GM18858 (cell line): ENCODE data around the gene MAML3.
A peak's percentile ranks its signal among the peaks of the same experiment; 100 is the strongest.

ENCODE experiments used
- ATAC-seq: cut with Tn5 transposase; IDR thresholded peaks from one replicate; pipeline ENCODE4 v1.9.1; 2021; ENCODE audit not compliant: unreplicated experiment

MAML3 gene

DNA sequence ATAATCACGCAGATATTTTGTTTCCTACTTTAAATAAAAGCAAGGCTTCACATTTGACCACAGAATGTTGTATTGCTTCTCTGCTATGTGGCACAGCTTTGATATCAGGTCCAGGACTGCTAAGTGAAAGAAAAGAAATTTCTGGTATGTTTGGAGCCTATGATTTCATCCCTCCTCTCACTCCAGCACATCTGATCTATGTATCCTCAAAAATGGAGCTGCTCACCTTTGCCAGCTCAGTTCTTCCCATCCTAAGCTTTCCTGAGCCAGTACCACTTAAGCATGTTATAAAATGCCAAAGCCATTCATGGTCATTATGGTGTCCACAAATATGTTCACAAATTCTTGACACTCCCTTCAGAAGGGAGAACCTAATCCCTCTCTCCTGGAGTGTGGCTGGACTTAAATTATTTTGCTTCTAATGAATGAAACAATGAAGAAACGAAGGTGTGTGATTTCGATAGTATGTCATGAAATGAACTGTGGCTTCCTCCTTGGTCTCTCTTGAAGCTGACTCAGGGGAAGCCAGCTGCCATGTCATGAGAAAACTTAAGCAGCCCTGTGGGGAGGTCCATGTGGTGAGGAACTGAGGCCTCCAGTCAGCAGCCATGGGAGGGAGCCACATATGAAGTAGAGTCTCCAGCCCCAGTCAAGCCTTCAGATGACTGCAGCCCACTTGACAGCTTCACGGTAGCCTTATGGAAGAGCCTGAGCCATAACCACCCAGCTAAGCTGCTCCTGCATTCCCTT, 280.7 kb downstream of the MAML3 start:
- ATAC-seq: no peak

DNA sequence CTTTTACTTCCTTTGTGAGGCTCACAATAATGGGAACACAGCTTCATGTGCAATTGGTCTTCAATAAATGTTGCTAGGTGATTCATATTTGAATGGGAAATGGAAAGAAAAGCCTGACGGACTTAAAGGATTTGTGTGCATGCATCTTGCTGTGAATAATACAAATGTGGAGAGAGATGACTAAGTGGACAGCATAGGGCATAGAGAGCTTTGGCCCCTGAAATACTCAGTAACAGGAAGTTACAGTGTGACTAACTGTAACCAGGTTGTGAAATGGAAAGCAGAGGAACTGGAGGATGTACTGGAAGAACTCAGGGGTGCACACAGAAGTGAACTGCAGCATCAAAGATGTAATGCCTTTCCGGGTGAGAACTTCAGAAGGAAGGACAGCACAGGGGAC, 281.7 kb downstream of the MAML3 start:
- no peak for ATAC-seq

DNA sequence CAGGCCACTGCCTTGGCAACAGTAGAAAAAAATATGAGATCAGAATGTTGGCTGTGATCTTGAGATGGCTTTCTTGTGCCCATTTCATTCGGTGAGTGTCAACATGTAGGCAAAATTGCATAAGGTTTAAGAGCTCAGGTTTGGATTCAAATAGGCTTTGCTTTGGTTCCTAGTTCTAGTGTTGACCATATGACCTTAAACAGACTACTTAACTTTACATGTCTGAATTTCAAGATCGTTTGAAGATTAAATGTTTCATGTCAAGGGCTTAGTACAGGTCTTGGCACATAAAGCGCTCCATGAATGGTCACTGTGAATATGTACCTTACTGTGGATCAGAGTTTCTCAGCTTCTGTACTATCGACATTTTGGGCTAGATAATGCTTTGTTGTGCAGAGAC, 284.2 kb downstream of the MAML3 start:
- ATAC-seq: no peak

DNA sequence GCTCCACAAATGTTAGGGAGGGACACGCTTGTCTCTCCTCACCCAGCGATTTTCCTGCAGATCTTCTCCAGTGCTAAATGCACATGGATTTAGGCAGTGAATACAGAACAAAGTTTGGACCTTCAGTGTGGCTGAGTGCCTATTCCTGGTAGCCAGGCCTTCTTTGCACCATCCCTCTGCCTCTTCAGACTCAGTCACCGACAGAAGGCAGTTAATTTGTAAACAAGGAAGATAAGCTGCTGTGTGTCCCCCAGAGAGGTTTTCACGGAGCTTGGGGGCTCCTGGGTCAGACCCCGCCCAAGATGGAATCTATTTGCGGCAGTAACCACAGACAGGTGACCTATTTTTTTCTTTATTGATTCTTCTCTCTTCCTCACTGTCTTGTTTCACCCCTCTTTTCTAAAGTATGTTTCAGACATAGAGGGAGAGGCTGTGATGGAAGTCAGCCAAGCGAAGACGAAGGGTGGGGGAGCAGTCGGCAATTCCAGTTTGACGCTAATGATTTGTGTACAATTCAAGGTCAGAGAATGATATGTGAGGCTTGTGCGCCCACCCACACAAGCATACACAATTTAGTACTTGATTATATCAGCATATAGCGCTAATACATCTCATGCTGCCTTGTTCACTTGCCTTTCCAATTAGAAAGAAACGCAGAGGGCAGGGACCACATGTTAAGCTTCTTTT, 287.6 kb downstream of the MAML3 start:
- ATAC-seq: no peak

GRCh38 chr4:139865537-139865936, 288.4 kb downstream of the MAML3 start:
- no peak for ATAC-seq

DNA sequence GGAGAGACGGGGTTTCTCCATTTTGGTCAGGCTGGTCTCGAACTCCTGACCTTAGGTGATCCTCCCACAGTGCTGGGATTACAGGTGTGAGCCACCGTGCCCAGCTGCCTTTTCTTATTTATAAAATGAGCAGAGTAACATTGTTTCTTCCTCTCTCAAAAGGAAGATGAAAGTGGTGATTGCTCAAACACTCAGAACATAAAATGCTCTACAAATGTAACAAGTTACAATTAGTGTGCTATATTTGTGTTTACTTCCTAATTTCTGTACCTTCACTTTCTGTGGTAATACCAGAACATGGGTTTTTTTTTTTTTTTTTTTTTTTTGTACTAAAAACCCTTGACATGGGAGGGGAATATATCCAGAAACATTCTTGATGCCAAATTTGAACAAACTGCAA, 290.5 kb downstream of the MAML3 start:
- ATAC-seq: no peak

DNA sequence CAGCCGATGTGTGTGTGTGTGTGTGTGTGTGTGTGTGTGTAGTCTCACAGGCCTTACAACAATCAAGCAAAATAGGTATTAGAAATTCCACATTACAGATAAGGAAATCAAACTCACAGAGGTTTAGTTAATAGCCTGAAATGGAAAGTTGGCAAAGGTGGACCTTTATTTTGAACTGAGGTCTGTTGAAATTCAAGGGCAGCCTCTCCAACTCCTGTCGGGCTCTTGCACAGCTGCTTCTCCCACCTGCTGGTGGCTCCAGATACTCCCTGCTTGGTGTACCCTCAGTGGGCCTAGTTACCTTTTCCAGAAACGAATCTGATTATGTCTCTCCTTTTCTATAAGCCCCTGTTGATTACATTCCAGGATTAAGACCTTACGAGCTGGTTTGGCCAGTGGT, 292.5 kb downstream of the MAML3 start:
- ATAC-seq: no peak

- ATAC-seq: no peak
Measured at GRCh38 chr4:139860435-139861024, 293.5 kb downstream of the MAML3 start.

DNA sequence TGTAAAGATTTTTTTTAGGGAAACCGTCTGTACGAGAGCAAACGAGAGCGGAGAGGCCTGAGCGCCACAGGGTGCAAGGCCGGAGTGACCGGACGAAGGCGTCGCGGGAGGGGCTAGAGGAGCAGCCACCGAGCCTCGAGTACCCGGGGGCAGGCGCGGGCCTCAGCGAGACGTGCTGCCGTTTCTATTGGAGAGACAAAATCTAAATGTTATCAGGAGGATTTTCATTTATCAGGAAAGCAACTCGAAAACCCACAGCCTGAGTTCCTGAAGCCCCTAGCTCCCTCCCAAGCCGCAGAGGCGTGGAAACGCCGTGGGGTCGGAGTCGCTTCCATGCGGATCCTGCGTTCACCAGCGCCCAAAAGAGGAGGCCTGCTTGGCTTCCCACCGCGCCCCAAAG, 294.1 kb downstream of the MAML3 start:
- ATAC-seq: no peak

- ATAC-seq: peak; percentile 99
Measured at GRCh38 chr4:139858436-139859205, 295.4 kb downstream of the MAML3 start.

DNA sequence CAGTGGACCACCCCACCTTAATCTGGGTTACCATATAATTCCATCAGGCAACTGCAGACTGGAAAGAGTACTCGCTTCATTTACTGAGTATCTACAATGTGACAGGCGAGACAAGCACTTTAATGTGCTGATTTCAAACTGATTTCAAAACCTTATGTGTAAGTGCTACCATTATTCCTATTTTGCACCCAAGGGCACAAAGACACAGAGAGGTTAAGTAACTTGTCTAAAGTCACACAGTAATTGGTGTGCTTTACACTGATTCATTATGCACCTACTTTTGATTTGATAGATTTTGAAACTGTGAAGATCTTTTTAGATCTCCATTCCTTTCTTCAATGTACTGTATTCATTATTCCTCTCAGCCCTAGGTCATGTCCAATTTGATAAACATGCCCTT, 296.0 kb downstream of the MAML3 start:
- no peak for ATAC-seq

DNA sequence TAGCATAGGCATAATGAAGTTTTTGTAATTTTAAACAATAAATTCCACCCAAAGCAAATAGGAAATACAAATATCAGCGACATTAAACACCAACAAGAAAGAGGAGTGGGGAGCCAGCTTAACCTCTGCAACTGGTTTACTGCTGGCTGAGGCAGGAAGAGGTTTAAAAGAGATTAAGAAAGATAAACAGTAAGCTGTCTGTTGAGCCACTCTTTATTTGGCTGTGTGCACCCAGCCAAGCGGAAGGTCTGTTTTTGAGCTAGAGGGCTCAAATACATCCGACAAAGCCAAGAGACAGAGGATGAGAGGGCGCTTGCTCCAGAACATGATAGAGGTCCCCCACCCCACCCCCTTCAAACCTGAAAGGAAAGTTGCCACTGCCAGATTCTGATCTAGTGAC, 297.0 kb downstream of the MAML3 start:
- no peak for ATAC-seq

GRCh38 chr4:139854668-139855403, 299.1 kb downstream of the MAML3 start:
- no peak for ATAC-seq

- no peak for ATAC-seq
Measured at GRCh38 chr4:139853309-139853708, 300.7 kb downstream of the MAML3 start.

GRCh38 chr4:139852612-139853269, 301.2 kb downstream of the MAML3 start:
- no peak for ATAC-seq

DNA sequence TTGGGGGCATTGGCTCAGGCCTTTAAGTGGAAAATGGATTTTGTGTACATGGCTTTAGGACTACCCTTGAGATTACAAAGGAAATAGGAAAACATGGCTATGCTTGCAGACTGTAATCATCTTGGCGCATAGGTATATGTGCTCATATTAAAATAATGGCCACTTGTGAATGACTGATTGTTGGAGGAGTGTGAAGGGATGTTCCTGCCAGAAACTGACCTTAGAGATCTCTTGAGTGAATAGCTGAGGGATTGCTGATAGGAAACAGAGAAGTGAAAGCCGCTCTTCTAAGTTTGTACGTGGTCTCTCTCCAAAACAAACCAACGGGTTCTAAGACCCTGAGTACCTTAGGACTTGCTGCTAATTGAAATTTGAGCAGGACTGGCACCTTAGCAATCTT, 302.3 kb downstream of the MAML3 start:
- ATAC-seq: no peak

DNA sequence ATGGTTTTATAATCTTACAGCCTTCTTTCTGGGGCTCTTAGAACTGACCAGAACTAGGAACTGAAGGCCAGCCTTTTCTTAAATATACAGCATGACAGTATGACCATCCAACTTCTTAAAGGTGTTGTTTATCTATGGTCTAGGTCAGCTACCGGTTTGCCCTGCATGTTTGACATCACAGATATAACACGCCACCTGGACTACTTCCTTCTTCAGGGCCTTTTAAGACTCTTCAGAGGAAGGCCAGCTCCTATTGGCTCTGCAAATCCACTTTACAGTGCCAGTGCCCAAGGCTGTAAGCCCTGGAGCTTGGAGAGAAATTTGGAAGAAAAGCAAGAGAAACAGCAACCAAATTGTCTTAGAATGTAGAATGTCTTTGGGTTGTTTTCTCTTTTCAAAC, 302.9 kb downstream of the MAML3 start:
- ATAC-seq: no peak

DNA sequence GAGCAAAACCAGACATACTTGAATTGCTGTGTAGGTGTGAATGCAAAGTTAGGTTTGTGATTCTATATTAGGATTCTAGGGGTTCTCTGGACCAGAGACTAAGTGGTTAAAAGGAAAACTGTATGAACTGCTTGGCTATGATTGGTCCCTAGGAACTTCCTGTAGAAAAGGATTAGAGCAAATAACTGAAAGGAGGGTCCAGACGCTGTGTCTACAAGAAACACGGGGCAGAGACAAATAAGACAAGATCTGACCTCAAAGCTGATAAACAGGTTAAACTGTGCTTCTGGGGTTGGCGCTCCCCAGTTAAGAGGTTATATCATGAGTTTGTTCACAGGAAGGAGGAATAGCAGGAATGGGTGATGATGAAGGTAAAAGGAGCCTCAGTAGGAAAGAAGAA, 304.8 kb downstream of the MAML3 start:
- no peak for ATAC-seq

DNA sequence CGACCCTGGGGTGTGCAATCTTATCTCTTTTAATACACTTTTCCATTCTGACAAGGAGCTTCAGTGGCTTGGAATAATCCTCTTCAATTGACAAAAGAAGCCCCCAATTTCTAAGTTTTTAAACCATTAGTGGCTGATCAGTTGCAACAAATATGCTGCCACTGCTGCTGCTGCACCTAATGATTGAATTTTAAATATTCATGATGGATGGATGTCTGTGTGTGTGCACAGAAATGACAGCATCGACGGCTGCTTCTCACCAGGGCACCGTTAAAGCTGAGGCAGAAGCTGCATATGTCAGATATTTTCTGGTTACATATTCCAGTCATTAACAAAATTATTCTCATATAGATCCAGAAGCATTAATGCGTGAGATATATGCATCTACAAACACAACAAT, 306.0 kb downstream of the MAML3 start:
- ATAC-seq: no peak

GRCh38 chr4:139847602-139848001, 306.4 kb downstream of the MAML3 start:
- no peak for ATAC-seq
